GM21390 (cell line): ENCODE data around the gene EIPR1.
"Not testable (repeated sequence)": the region's sequence is repeated elsewhere in the genome, so short reads cannot be mapped to it uniquely, and the experiment has no call there.

Experiments used
- ATAC-seq: cut with Tn5 transposase; IDR thresholded peaks from one replicate; pipeline ENCODE4 v1.9.1; 2021; ENCODE audit not compliant: unreplicated experiment

The EIPR1 gene

DNA sequence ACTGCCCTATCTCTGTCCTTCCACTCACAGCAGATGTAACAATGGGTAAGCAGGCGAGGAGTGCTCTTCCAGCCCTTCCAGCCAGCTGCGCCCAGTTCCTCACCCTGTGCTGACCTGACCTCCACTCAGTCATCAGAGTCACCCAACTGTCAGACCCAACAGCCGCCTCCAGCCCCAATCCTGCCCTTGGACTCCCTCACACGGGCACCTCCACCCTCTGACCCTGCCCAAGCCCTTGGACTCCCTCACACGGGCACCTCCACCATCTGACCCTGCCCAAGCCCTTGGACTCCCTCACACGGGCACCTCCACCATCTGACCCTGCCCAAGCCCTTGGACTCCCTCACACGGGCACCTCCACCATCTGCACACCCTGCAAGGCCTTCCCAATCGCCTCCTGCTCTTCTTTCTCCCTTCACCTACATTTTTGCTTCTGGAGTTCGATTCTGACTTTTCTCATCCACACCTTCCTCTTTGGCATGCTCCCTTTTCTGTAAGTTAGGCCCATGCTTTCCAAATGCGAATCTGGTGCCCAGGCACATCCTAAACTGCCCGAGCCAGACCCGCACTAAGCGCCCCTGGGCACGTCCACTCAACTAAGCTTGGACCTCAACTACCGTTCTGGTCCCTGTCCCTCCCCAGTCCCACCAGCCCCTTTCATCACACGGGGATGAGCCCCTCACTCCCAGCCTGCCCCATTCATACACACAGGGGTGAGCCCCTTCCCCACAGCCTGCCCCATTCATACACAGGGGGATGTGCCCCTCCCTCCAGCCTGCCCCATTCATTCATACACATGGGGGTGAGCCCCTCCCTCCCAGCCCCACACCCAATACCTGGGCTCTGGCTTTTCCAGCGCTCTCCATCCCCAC is 15.9 kb downstream of the EIPR1 start:
- ATAC-seq = no peak

DNA sequence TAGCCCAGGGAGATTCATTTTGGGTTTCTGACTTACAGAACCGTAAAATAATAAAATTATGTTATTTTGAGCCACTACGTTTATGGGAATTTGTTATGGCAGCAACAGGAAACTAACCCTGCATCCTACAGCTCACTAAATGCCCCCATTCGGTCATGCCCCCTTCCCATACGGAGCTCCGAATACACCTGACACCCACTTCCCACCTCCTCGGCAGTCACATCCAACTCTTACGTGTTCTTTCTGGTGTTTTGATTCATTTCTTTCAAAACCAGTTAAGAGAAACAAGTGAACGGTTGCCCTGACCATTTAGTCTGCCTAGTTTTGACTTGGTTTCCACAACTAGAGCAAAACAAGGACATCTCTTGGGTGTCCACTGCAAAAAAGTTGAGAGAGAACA is 19.7 kb downstream of the EIPR1 start:
- ATAC-seq = no peak

DNA sequence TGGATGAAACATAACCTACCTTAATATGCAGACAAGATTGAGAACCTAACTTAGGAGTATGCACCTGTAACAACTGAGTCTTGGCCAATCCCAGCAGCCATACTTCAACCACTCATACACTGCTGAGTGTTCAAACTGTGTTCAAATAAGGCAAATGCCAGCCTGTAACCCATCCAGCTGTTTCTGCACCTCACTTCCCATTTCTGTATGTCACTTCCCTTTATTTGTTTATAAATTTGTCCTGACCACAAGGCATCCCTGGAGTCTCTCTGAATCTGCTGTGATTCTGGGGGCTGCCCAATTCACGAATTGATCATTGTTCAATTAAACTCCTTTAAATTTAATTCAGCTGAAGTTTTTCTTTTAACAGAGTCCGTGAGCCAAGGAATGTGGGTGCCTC is 20.2 kb downstream of the EIPR1 start:
- ATAC-seq = not testable (repeated sequence)

DNA sequence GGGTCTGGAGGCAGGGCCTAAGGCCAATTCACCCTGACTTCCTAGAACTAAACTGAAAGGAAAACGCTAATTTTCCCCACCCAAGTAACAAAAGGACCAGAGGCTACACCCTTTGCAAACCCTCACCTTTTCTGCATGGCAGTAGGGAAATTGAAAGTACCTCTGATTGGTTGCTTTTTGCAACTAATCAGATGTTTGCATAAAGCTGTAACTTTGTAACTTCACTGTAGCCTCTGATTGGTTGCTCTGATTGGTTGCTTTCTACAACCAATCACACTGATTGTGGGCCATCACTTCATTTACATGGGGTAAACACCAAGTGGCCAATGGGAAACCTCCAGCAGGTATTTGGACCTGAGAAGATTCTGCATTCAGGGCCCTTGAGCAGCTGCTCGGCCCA is 20.8 kb downstream of the EIPR1 start:
- no peak for ATAC-seq

DNA sequence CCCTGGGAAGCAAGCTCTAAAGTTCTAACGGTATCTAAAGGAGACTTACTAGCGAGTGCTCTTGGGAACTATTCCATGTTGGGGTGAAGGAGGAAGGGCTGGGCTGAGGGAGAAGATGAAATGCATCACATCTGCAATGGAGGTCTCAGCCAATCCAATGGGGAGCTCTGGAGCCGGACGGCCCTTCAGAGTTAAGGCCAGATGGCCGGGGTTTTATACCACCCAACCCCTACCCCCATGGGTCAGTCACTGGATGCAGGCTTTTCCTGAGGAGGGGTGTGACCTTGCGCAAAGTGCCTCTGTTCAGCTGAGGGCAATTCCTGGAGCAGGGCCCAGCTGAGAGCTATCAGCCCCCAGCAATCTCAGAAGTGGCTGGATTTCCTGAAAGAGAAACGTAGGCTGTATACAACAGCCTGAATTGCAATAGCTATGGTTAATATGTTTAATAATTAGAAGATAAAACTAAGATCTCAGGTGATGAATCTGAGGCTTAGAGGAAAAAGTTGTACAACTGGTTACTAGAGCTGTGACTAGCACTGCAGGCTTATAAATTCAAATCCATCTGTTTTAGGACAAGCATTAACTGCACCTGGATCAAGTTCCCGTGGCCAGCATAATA is 21.6 kb downstream of the EIPR1 start:
- ATAC-seq = no peak

DNA sequence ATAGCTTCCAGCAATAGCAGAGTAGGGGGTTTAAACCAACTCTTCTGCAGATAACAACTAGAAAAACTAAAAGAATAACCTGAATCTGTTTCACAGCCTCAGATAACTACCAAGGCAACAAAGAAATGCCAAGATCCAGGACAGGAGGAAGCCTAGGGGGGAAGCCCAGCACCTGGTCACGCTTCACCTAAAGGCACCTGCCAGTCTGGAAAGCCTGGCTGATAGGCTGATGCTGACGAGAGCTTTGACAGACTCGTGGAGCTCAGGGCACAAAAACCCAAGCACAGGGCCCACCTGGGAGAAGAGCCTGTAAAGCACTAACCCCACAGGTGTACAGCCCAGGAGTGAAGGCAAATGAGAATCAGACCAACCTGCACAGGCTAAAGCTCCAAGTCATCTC is 22.6 kb downstream of the EIPR1 start:
- no peak for ATAC-seq

DNA sequence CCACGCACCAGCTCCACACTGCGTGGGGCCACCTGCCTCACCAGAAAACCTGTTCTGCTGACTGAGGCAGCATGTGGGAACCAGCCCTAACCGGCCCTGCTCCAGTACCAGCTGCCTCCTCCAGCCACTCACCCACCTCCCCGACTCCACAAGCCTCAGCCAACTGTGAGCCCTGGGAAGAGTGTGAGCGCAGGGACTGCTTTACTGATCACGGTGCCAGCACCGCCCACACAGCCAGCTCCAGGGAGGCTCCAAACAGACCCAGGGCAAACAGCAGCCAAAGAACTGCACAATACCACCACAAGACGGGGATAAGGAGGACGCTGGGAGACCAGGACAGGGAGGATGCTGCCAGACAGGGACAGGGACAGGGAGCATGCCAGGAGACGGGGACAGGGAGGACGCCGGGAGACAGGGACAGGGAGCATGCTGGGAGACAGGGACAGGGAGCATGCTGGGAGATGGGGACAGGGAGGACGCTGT is 28.4 kb downstream of the EIPR1 start:
- no peak for ATAC-seq

DNA sequence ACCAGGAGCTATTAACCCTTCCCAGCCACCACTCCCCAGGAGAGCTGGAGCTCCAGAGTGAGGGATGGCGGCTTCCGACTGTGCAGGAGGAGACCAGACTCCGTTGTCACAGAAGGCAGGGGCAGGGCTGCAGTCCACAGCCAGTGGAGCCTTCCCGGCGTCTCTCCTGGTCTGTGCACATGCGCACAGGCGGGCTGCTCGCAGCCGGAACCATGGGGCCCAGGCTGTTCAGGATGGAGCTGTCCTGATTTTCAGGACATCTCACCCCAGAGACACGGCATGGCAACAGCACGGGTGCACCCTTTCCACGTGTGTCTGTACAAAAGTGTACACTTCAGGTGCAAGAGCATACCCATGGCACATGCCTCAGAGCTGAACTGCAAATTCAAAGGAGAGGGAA is 28.9 kb downstream of the EIPR1 start:
- no peak for ATAC-seq

DNA sequence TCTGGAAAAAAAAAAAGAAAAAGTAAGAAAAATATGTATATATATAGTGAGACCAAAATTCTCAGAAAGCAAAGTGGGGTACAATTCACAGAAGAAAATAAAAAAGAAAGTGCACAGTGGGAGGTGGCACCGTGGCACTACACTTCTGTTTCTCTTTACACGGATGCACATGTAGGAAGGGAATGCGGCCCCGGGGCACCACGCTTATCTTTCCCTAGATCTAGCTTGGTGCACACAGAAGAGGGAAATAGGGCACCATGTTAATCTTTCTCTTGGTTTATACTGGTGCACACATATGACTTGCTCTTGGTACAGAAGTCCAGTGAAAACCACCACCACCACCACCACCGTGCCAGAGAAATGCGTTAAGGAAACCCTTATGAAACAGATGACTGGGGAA is 32.0 kb downstream of the EIPR1 start:
- ATAC-seq = no peak

DNA sequence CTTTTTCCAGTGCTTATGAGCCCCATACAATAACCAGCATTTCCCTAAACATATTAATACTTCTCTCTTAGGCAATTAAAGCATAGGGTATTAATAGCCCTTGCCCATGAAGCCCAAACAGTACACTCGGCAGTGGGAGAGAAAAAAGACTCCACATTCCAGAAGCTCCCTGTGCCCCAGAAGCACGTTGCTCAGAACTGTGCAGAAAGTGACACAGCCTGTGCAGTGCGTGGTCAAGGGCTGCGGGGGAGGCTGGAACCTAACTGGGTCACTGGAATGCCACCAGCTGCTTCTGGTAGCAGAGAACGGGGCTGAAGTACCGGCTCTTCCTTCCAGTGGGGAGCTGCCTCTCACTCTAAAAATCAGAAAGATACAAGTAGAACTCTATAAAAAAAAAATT is 32.7 kb downstream of the EIPR1 start:
- ATAC-seq = no peak

DNA sequence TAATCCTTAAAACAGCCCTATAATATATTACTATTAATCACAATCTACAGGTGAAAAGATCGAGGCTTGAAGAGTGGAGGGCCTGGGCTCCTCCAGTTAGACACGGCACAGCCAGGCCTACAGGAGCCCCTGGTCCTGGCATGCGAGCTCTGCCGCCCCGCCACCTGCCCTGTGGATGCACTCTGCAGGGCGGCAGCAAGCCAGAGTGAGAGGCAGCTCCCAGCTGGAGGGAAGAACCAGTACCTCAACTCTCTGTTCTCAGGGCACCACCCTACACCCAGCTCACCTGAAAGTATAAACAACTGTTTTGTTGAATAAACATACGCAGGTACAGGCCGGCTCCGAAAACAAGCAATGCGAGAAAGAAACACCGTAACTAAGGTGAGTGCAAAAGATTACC is 34.6 kb downstream of the EIPR1 start:
- no peak for ATAC-seq

DNA sequence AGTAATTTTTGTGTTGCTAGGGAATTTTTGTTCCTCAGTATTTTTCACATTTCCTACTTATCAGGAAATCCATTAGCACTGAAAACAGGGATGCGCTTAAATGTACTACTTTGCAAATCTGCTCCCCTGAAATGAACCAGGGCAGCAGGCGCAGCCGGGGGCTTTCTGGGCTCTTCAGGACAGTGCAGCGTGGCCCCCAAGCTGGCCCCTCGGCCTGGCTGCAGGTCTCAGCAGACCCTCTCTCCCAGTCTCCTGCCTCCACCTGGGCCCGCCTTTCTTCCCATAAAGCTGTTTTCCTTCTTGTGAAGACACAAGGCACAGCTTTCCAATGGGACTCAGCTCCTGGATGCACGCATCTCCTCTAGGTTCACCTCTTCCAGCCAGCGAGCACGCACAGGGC is 35.3 kb downstream of the EIPR1 start:
- ATAC-seq = no peak

DNA sequence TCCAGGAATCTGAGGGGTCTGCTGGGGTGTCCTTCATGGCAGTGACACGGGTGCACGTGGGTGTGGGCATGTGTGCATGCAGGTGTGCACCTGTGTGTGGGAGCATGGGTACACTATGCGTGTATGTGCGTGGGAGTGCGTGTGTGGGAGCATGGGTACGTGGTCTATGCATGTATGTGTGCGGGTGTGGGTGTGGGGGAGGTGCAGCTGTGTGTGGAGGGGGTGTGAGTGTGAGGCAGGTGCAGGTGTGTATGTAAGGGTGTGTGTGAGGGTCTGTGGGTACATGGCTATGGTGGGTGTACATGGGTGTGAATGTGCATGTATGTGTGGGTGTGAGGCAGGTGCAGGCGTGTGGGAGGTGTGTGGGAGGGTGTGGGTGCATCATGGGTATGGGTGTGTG is 36.3 kb downstream of the EIPR1 start:
- ATAC-seq = no peak

DNA sequence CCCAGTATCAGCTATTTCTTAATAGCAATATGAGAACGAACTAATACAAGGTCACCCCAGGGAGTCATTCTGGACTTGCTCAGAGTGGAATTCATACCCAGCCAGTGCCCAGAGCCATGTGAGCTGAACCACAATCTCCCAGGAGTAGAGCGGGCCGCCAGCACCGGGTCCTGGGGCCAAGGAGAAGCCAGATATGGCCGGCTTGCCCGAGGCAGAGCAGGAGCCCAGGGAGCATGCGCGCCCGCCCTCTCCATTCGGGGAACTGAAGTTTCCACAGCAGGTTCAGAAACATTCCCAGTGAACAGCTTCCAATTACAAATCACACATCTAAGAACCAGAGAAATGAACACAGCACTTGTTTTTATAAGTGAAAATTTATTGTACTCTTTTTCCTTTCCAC is 37.5 kb downstream of the EIPR1 start:
- ATAC-seq = no peak

DNA sequence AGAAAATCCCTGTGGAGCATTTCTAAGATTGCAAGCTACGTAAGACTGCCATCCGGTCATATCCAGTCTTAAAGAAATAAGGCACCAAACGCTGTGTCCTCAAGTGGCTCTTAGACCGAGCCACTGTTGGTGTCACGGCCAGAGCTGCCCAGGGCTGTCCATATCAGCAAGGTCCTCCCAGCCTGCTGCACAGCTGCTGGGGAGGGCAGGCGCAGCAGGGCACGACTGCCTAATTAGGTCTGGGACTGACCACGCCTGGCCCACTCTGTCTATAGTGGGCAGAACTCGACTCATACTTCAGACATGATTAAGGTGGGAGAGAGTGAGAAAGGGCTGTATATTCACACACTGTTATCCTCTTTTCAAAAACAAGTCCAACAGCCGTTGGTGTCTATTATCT is 39.3 kb downstream of the EIPR1 start:
- no peak for ATAC-seq

DNA sequence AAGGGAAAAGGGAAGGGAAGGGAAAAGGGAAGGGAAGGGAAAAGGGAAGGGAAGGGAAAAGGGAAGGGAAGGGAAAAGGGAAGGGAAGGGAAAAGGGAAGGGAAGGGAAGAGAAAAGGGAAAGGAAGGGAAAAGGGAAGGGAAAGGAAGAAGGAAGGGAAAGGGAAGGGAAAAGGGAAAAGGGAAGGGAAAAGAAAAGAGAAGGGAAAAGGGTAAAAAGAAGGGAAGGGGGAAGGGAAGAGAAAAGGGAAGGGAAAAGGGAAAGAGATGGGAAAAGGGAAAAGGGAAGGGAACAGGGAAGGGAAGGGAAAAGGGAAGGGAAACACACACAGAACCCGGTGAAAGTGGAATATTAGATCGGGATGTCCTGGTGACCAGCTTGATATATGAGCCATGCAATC is 40.8 kb downstream of the EIPR1 start:
- ATAC-seq = no peak

DNA sequence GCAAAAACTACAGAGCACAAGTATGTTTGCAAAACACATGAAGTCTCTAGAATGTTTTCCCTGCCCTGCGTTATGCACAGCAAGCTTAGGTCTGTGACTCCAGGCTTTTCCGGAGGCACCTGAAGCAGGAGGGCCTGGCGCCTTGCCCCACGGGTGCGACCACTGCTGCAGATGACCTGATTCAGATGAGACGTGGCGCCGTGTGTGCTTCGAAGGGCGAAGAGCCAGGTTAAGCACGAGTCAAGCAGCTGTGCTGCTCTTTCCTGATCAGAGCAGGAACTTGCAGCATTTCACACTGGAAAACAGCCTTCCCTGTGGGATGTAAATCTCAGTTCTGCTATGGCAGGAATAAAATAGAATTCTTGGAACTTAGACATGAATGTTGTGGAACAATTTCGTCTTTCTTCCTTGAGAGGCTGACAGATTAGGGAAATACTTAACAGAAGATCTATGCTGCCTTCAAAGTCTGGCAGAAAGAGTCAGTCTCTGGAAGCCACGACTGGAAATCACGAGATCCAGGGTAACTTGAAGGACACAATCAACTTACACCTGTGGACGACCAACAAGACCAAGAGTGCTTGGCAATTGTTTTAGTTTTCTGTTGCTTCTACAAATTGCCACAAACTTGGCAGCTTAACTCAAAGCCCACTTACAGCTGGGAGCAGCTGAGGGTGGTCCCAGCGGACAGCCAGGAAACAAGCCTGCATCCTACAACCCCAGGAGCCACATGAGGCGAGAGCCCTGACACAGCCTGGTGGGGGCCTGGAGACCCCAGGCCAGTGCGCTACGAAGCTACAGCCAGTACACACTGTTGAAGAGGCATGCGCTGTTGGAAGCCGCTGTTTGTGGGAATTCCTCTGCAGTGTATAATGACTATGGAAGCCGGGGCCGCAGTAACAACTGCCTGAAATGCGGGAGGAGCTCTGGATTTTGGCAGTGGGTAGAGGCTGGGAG is 42.9 kb downstream of the EIPR1 start:
- ATAC-seq = no peak

DNA sequence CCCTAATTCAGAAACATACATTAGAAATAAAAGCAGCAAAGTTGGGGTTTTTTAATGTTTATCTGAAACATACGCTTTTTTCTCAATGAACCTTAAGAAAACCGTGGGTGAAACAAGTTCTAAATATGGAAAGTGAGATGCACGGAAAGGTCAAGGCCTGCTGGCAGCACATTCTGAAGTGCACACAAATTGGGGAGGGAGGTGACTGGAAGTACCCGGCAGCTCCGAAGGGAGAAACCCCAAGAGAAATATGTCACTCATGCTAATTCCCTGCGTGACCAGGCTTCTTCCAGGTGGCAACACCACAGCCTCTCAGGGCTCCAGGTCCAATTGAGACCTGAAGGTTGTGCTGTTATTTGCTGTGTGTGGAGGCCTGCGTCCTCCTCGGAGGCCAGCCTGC is 45.5 kb downstream of the EIPR1 start:
- ATAC-seq = no peak

DNA sequence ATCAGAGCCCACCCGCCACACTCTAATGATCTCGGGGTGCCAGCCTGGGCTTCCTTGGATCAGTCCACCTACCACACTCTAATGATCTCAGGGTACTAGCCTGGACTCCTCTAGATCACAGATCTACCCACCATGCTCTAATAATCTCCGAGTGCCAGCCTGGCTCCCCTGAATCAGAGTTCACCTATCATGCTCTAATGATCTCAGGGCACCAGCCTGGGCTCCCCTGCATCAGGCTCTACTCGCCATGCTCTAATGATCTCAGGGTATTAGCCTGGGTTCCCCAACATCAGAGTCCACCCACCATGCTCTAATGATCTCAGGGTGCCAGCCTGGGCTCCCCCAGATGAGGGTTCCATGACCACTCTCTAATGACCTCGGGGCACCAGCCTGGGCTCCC is 48.1 kb downstream of the EIPR1 start:
- no peak for ATAC-seq

DNA sequence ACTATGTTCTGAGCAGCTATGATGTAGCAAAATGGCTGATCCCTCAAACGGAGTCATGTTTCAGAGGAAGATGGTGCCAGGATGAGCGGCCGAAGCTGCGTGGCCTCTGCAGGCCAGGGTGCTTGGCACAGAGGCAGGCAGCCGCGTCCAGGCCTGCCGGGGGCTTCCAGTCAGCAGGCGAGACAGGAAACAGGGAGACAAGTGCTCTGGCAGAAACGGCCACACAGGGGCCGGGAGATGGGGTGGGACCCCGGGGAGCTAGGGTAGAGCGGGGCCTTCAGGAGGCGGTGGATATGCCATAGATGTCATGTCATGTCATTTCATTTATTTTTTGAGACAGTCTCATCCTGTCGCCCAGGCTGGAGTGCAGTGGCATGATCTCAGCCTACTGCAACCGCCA is 50.7 kb downstream of the EIPR1 start:
- no peak for ATAC-seq

DNA sequence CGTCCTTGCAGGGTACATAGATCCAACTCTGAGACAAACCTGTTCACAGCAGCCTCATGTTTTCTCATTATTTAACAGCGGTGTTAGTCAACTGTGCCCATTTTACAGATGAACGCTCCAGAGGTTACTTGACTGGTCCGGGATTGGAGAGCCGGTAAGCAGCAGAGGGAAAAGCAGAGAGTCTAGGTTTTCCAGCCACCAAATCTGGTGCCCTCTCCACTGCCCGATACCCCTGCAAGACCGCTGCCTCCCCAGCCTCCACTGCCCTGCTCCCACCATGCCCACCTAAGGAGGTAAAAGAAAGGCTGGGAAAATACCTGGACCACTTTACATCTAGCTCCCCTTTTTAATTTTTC is 51.5 kb downstream of the EIPR1 start:
- no peak for ATAC-seq
